ENCODE measurements around the gene ACAA1.

GRCh38 chr3:38150780-38151528, 14.0 kb upstream of the ACAA1 start:
- TF ChIP-seq YY1 (IDR thresholded peaks at IDR 0.05; ENCODE audit: insufficient read depth, insufficient read length) (no peak), ZNF274 (IDR thresholded peaks at IDR 0.05; ENCODE audit: low read depth, low read length) (no peak), SUZ12 (IDR thresholded peaks at IDR 0.05; ENCODE audit: extremely low read depth, insufficient read depth, insufficient read length) (no peak)
